H1 (cell line): ENCODE data around the gene TACR3. TPM values are rescaled to one million over a fixed set of nuclear protein-coding genes. Genes with fewer than 3 reads are reported as not detected.

Experiments
- CTCF ChIA-PET: fragments of 300-600 bp; sonication (Branson Sonifier 250); formaldehyde crosslinking; loops from one replicate; lab custom pipeline; 2021; ENCODE audit not compliant: partially characterized antibody; lab: Charles Lee
- POLR2A ChIA-PET: fragments of 300-600 bp; sonication (Branson Sonifier 250); formaldehyde crosslinking; loops from one replicate; lab custom pipeline; 2021; ENCODE audit warnings: inconsistent platforms; ENCODE audit not compliant: partially characterized antibody; lab: Charles Lee
- DNase-seq, 2 experiments: peaks; one replicate each; pipeline versions ENCODE4 v3.0.0 to v3.0.0-alpha.2; 2010 to 2022; ENCODE audit warnings: low spot score in 2 of 2, low read depth in 1 of 2, mixed read lengths in 1 of 2
- FAIRE-seq: peaks from 2 replicates; lab custom pipeline; 2011; peaks lifted over from hg19 to GRCh38; lab: Jason Lieb, UNC
- H2AFZ ChIP-seq: 2 replicates; pipeline ENCODE4 v1.8.1; 2012; ENCODE audit warnings: low read length, inconsistent platforms
- H2AK5ac ChIP-seq: 2 replicates; pipeline ENCODE4 v1.6.1; 2013; ENCODE audit warnings: low read depth, low read length
- H2BK120ac ChIP-seq: replicated peaks from 2 replicates; pipeline ENCODE3; 2013; ENCODE audit warnings: low read depth, low read length, inconsistent platforms
- H2BK12ac ChIP-seq: 2 replicates; pipeline ENCODE4 v1.6.1; 2013; ENCODE audit warnings: low read depth, low read length
- H2BK15ac ChIP-seq: 2 replicates; pipeline ENCODE4 v1.6.1; 2013; ENCODE audit warnings: low read length
- H2BK20ac ChIP-seq: 2 replicates; pipeline ENCODE4 v1.6.1; 2013; ENCODE audit warnings: low read length
- H2BK5ac ChIP-seq: 2 replicates; pipeline ENCODE4 v1.6.1; 2013; ENCODE audit warnings: low read depth, low read length
- H3K14ac ChIP-seq: 2 replicates; pipeline ENCODE4 v1.6.1; 2013; ENCODE audit warnings: inconsistent platforms; ENCODE audit not compliant: insufficient read length
- H3K18ac ChIP-seq: 2 replicates; pipeline ENCODE4 v1.6.1; 2013; ENCODE audit warnings: low read length; ENCODE audit errors: extremely low read depth
- H3K23ac ChIP-seq: 2 replicates; pipeline ENCODE4 v1.6.1; 2013; ENCODE audit warnings: inconsistent platforms; ENCODE audit not compliant: insufficient read length
- H3K23me2 ChIP-seq: 2 replicates; pipeline ENCODE4 v1.6.1; 2013; ENCODE audit warnings: low read depth, low read length
- H3K27ac ChIP-seq: 2 replicates; pipeline ENCODE4 v1.6.1; 2011; ENCODE audit warnings: low read depth, low read length, inconsistent platforms
- H3K27me3 ChIP-seq, 4 experiments: replicated peaks in 1 of 4; 1 replicate in 1 of 4; 2 replicates in 3 of 4; pipeline versions ENCODE4 v1.6.1 to v1.8.1; 2011 to 2013; ENCODE audit warnings: low read length in 3 of 4, mild to moderate bottlenecking in 3 of 4, inconsistent platforms in 2 of 4, mixed read lengths in 2 of 4, moderate library complexity in 1 of 4; ENCODE audit not compliant: control insufficient read depth in 3 of 4, insufficient read depth in 3 of 4; ENCODE audit errors: extremely low read depth in 1 of 4
- H3K36me3 ChIP-seq, 4 experiments: 2 replicates each; pipeline versions ENCODE4 v1.6.1 to v1.8.1; 2011 to 2013; ENCODE audit warnings: mild to moderate bottlenecking in 4 of 4, low read length in 3 of 4, moderate library complexity in 2 of 4, control low read depth in 1 of 4, inconsistent platforms in 1 of 4; ENCODE audit not compliant: insufficient read depth in 4 of 4, control insufficient read depth in 2 of 4
- H3K4ac ChIP-seq: replicated peaks from 2 replicates; pipeline ENCODE3; 2013; ENCODE audit warnings: low read length, low read depth, mixed read lengths, inconsistent platforms; ENCODE audit not compliant: insufficient read length
- H3K4me1 ChIP-seq, 4 experiments: replicated peaks in 1 of 4; 1 replicate in 1 of 4; 2 replicates in 3 of 4; pipeline versions ENCODE4 v1.6.1 to v1.8.1; 2011 to 2013; ENCODE audit warnings: low read length in 3 of 4, inconsistent platforms in 2 of 4, mixed read lengths in 1 of 4; ENCODE audit not compliant: insufficient read depth in 4 of 4, control insufficient read depth in 3 of 4
- H3K4me2 ChIP-seq, 2 experiments: 2 replicates each; pipeline versions ENCODE4 v1.6.1 to v1.8.1; 2011 to 2013; ENCODE audit warnings: low read depth in 2 of 2, low read length in 2 of 2, control low read depth in 1 of 2, inconsistent platforms in 1 of 2, mild to moderate bottlenecking in 1 of 2; ENCODE audit not compliant: insufficient read depth in 1 of 2
- H3K4me3 ChIP-seq, 4 experiments: fragments of 200-600, 300-600 bp in 1 of 4; sonication (generic), shearing (Covaris generic), sonication (Bioruptor Twin) in 1 of 4; 2 replicates each; pipeline versions ENCODE4 v1.5.1 to v1.8.1; 2011 to 2016; ENCODE audit warnings: low read length in 4 of 4, low read depth in 3 of 4, control low read depth in 2 of 4, inconsistent platforms in 2 of 4, mild to moderate bottlenecking in 2 of 4, mixed read lengths in 1 of 4, moderate library complexity in 1 of 4; ENCODE audit not compliant: insufficient read depth in 2 of 4; ENCODE audit errors: extremely low read depth in 1 of 4
- H3K56ac ChIP-seq: replicated peaks from 2 replicates; pipeline ENCODE3; 2013; ENCODE audit warnings: low read depth, mild to moderate bottlenecking, mixed read lengths, low read length, inconsistent platforms; ENCODE audit not compliant: insufficient read length
- H3K79me1 ChIP-seq: 2 replicates; pipeline ENCODE4 v1.6.1; 2013; ENCODE audit warnings: low read depth, low read length, control low read depth
- H3K79me2 ChIP-seq, 2 experiments: 2 replicates each; pipeline versions ENCODE4 v1.6.1 to v1.8.1; 2012 to 2013; ENCODE audit warnings: low read length in 2 of 2, mild to moderate bottlenecking in 2 of 2, inconsistent platforms in 1 of 2; ENCODE audit not compliant: insufficient read depth in 2 of 2, control insufficient read depth in 1 of 2
- H3K9ac ChIP-seq, 4 experiments: replicated peaks in 1 of 4; 1 replicate in 1 of 4; 2 replicates in 3 of 4; pipeline versions ENCODE4 v1.6.1 to v1.8.1; 2011 to 2013; ENCODE audit warnings: low read depth in 3 of 4, low read length in 3 of 4, control low read depth in 2 of 4, mild to moderate bottlenecking in 2 of 4, moderate library complexity in 2 of 4, inconsistent platforms in 1 of 4; ENCODE audit errors: extremely low read depth in 1 of 4
- H3K9me3 ChIP-seq, 2 experiments: 2 replicates each; pipeline versions ENCODE4 v1.6.1 to v1.8.1; 2012 to 2013; ENCODE audit warnings: mild to moderate bottlenecking in 2 of 2, moderate library complexity in 2 of 2, control low read depth in 1 of 2, inconsistent platforms in 1 of 2, low read depth in 1 of 2, low read length in 1 of 2, mixed read lengths in 1 of 2; ENCODE audit not compliant: insufficient read depth in 2 of 2
- H4K20me1 ChIP-seq, 2 experiments: replicated peaks in 1 of 2; 2 replicates each; pipeline versions ENCODE3 to v1.8.1; 2011 to 2013; ENCODE audit warnings: inconsistent platforms in 2 of 2, low read length in 2 of 2, mild to moderate bottlenecking in 1 of 2; ENCODE audit not compliant: insufficient read depth in 2 of 2, control insufficient read depth in 1 of 2
- H4K5ac ChIP-seq: 2 replicates; pipeline ENCODE4 v1.6.1; 2013; ENCODE audit warnings: low read length, low read depth, mixed read lengths, inconsistent platforms; ENCODE audit not compliant: insufficient read length
- H4K8ac ChIP-seq: 2 replicates; pipeline ENCODE4 v1.8.0; 2013; ENCODE audit warnings: mild to moderate bottlenecking, moderate library complexity, low read length, inconsistent platforms; ENCODE audit not compliant: insufficient read depth; ENCODE audit errors: extremely low read depth
- H4K91ac ChIP-seq: replicated peaks from 2 replicates; pipeline ENCODE3; 2013; ENCODE audit warnings: low read length, mixed read lengths, inconsistent platforms; ENCODE audit not compliant: insufficient read length
- BACH1 ChIP-seq: IDR thresholded peaks from 2 replicates; pipeline ENCODE4 v1.6.1; 2012; ENCODE audit warnings: low read length, improper control_type of control experiment
- HDAC2 ChIP-seq, 2 experiments: fragments of 300-600 bp in 1 of 2; sonication (generic) in 1 of 2; IDR thresholded peaks; 2 replicates each; pipeline ENCODE4 v1.6.1; 2011 to 2012; ENCODE audit warnings: low read depth in 2 of 2, low read length in 2 of 2, mild to moderate bottlenecking in 2 of 2, moderate library complexity in 2 of 2, borderline replicate concordance in 1 of 2, inconsistent platforms in 1 of 2
- RAD21 ChIP-seq, 2 experiments: IDR thresholded peaks in 1 of 2; conservative IDR thresholded peaks in 1 of 2; 2 replicates each; pipeline ENCODE4 v1.6.1; 2011; ENCODE audit warnings: low read depth in 2 of 2, low read length in 2 of 2, improper control_type of control experiment in 1 of 2, inconsistent platforms in 1 of 2, mild to moderate bottlenecking in 1 of 2, moderate library complexity in 1 of 2
- SAP30 ChIP-seq: fragments of 300-600 bp; sonication (generic); IDR thresholded peaks from 2 replicates; pipeline ENCODE4 v1.7.1; 2012; ENCODE audit warnings: low read length, moderate library complexity, mild to moderate bottlenecking, inconsistent platforms; ENCODE audit not compliant: insufficient read depth, insufficient replicate concordance
- SP1 ChIP-seq: IDR thresholded peaks from 2 replicates; pipeline ENCODE4 v1.6.1; 2011; ENCODE audit warnings: low read depth, low read length
- SP2 ChIP-seq: IDR thresholded peaks from 2 replicates; pipeline ENCODE4 v1.6.1; 2012; ENCODE audit warnings: mild to moderate bottlenecking, low read length, inconsistent platforms
- WGBS, 2 experiments: shearing (Covaris generic) in 1 of 2; methylation state at CpG; one replicate each; pipeline versions ENCODE4 v1.1.6 to v1.1.7; 2013 to 2015; ENCODE audit warnings: low lambda C conversion rate in 2 of 2, mixed read lengths in 2 of 2, inconsistent platforms in 1 of 2, low coverage in 1 of 2, missing lambda C conversion rate in 1 of 2; ENCODE audit not compliant: insufficient replicate concordance in 2 of 2, insufficient coverage in 1 of 2, insufficient read length in 1 of 2; ENCODE audit errors: extremely low coverage in 1 of 2, missing lambda C conversion rate in 1 of 2; 5-methylcytosine and 5-hydroxymethylcytosine counted together
- polyA plus RNA-seq, 7 experiments: library from polyadenylated mRNA; depleted of rRNA in 3 of 7; stranded (reverse) in 5 of 7; unstranded in 2 of 7; fragments of >200 nt in 5 of 7; fragments of 200-250 nt in 2 of 7; gene quantifications; 1 replicate in 5 of 7; 2 replicates in 1 of 7; 4 replicates in 1 of 7; pipeline versions ENCODE4 v1.2.1 to v1.2.3, GENCODE V29; 2011 to 2013; ENCODE audit warnings: missing spikeins in 2 of 7, mixed read lengths in 2 of 7
- total RNA-seq: library from RNA; stranded (reverse); fragmentation: NEBNext Ultra II Directional; extraction: Animal tissue kit (Norgen Biotek cat#: 25700); gene quantifications from 2 replicates; pipeline ENCODE4 v1.2.1, GENCODE V29; 2021

Gene TACR3
- total and polyA plus RNA-seq, 2 of the 8 experiments (the other 6 are each of a cell fraction or from before 2014, with no cell fraction given) = 0.30 to 2.3 TPM

DNA sequence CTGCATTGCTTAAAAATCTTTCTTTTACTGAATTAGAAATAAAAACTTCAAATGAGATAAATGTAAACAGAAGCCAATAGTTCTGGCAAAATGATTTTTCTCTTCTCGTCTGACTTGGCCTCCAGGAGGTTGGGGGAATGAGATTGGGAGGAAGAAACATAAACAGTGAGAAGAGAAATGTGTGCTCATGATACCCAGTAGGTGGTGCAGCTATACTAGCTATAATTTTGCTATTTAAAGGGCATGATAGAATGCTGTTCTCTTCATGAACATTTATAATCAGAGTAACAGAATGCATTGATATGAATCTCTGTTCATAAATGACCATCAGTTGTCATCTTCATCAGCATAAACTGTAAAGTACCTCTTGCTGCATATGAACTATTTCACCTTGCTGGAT, 85.5 kb downstream of the TACR3 start:
- no peak overlapping the region for H2BK120ac ChIP-seq
- H2BK12ac ChIP-seq = no peak overlapping the region
- TF ChIP-seq SP2 (no peak), SAP30 (no peak), RAD21 (IDR thresholded peaks at IDR 0.05 in 1 of 2, conservative IDR thresholded peaks at IDR 0.05 in 1 of 2; ENCODE audit: low read depth in 2 of 2, low read length in 2 of 2) (peak; percentile 20 to 23; a peak in 3 of 4 replicates), HDAC2 (IDR thresholded peaks at IDR 0.05; ENCODE audit: borderline replicate concordance in 1 of 2, low read depth in 2 of 2, low read length in 2 of 2) (no peak), BACH1 (no peak), SP1 (no peak)
- H3K79me1 ChIP-seq = no peaks in the 10 kb centered on the region
- no peak overlapping the region for H3K9ac ChIP-seq
- no peak for FAIRE-seq
- H3K79me2 ChIP-seq = no peaks in the 10 kb centered on the region
- no peak overlapping the region for H3K23ac ChIP-seq
- no peak for DNase-seq
- H3K4me2 ChIP-seq = no peak overlapping the region
- H3K4ac ChIP-seq = no peak overlapping the region
- H3K23me2 ChIP-seq = no peaks in the 10 kb centered on the region
- no peak overlapping the region for H3K14ac ChIP-seq
- no peak overlapping the region for H3K4me3 ChIP-seq
- H4K91ac ChIP-seq = no peak overlapping the region
- H3K27ac ChIP-seq = no peak overlapping the region
- no peaks in the 10 kb centered on the region for H3K36me3 ChIP-seq
- H3K9me3 ChIP-seq = no peaks in the 10 kb centered on the region
- no peak overlapping the region for H4K8ac ChIP-seq
- H4K5ac ChIP-seq = no peak overlapping the region
- no peaks in the 10 kb centered on the region for H3K4me1 ChIP-seq
- no peak overlapping the region for H2BK15ac ChIP-seq
- 76% methylated on average over 1 of the region's 1 CpG; no CpG with 5 or more reads in 1 of the 2 experiments for WGBS, 2 experiments
- POLR2A ChIA-PET = no interaction called here
- H2AK5ac ChIP-seq = no peak overlapping the region
- no peak overlapping the region for H2BK20ac ChIP-seq
- H2BK5ac ChIP-seq = no peak overlapping the region
- no peaks in the 10 kb centered on the region for H3K27me3 ChIP-seq
- H2AFZ ChIP-seq = no peak overlapping the region
- H3K56ac ChIP-seq = no peak overlapping the region
- no peak overlapping the region for H3K18ac ChIP-seq
- no peaks in the 10 kb centered on the region for H4K20me1 ChIP-seq
- CTCF ChIA-PET = interaction anchor here (0.7 kb wide), 1 partner anchor 21 kb away, joined by 3 read pairs; no protein-coding TSS in a partner anchor
